Measurements from ENCODE around the gene TTI1. TPM values are rescaled to one million over a fixed set of nuclear protein-coding genes. Genes with fewer than 3 reads are reported as not detected.

The TTI1 gene
- polyA plus RNA-seq, 6 donors from 2014 or later, result 2.2 to 21.4 (median 16.9) TPM

GRCh38 chr20:38001173-38001875 is 31.9 kb downstream of the TTI1 start:
- ATAC-seq (ENCODE audit: low read depth in 2 of 2) (no peak), DNase-seq (no peak)
- no peaks in the 10 kb centered on the region for H3K27me3 Mint-ChIP-seq
- H3K9me3 Mint-ChIP-seq, result no peaks in the 10 kb centered on the region
- H3K27ac Mint-ChIP-seq, result peak overlapping the region in 3 of 6 donors; percentile 52 to 61 (median 58)
- H3K4me1 Mint-ChIP-seq, result peaks cover 0 to 4% (median 1%) of the 10 kb centered on the region in 3 donors
- H3K36me3 Mint-ChIP-seq, result peaks cover 24 to 41% of the 10 kb centered on the region in 2 donors
- no peak overlapping the region for H3K4me3 Mint-ChIP-seq

GRCh38 chr20:38000293-38000692 is 33.0 kb downstream of the TTI1 start:
- H3K4me1 Mint-ChIP-seq, result peaks cover 0 to 3% (median 0%) of the 10 kb centered on the region in 3 donors
- H3K36me3 Mint-ChIP-seq, result peaks cover 24 to 43% of the 10 kb centered on the region in 2 donors
- H3K4me3 Mint-ChIP-seq, result no peak overlapping the region
- no peaks in the 10 kb centered on the region for H3K9me3 Mint-ChIP-seq
- ATAC-seq (ENCODE audit: low read depth in 2 of 2), result no peak
- H3K27ac Mint-ChIP-seq, result no peak overlapping the region
- no peaks in the 10 kb centered on the region for H3K27me3 Mint-ChIP-seq
- DNase-seq, result no peak

- DNase-seq, result no peak
These were observed 33.6 kb downstream of the TTI1 start for GRCh38 chr20:37999526-38000263.

GRCh38 chr20:37997516-37997915 is 35.7 kb downstream of the TTI1 start:
- no peaks in the 10 kb centered on the region for H3K9me3 Mint-ChIP-seq
- DNase-seq (no peak), ATAC-seq (ENCODE audit: low read depth in 2 of 2) (no peak)
- H3K4me3 Mint-ChIP-seq, result no peak overlapping the region
- no peaks in the 10 kb centered on the region for H3K27me3 Mint-ChIP-seq
- H3K36me3 Mint-ChIP-seq, result peaks cover 17 to 46% of the 10 kb centered on the region in 2 donors
- H3K4me1 Mint-ChIP-seq, result peaks cover 0 to 7% (median 0%) of the 10 kb centered on the region in 3 donors
- H3K27ac Mint-ChIP-seq, result peak overlapping the region in 1 of 6 donors; percentile 87

More at GRCh38 chr20:37999526-38000263, 33.6 kb downstream of the TTI1 start:
- ATAC-seq (ENCODE audit: low read depth in 2 of 2), result no peak
- peaks cover 0 to 7% (median 0%) of the 10 kb centered on the region in 3 donors for H3K4me1 Mint-ChIP-seq
- H3K36me3 Mint-ChIP-seq, result peaks cover 24 to 49% of the 10 kb centered on the region in 2 donors
- no peak overlapping the region for H3K4me3 Mint-ChIP-seq
- H3K27ac Mint-ChIP-seq, result peak overlapping the region in 1 of 6 donors; percentile 45
- H3K9me3 Mint-ChIP-seq, result no peaks in the 10 kb centered on the region
- no peaks in the 10 kb centered on the region for H3K27me3 Mint-ChIP-seq

- Mint-ChIP-seq H3K27ac (no peak overlapping the region), H3K27me3 (no peaks in the 10 kb centered on the region), H3K4me1 (peaks cover 4 to 12% (median 7%) of the 10 kb centered on the region in 3 donors), H3K9me3 (no peaks in the 10 kb centered on the region), H3K4me3 (no peak overlapping the region), H3K36me3 (peaks cover 13 to 41% of the 10 kb centered on the region in 2 donors)
- DNase-seq (no peak), ATAC-seq (ENCODE audit: low read depth in 2 of 2) (no peak)
These were observed 37.2 kb downstream of the TTI1 start for GRCh38 chr20:37995856-37996605.

GRCh38 chr20:37994512-37994911 is 38.7 kb downstream of the TTI1 start:
- Mint-ChIP-seq H3K4me3 (no peak overlapping the region), H3K27ac (peak overlapping the region in 2 of 6 donors; percentile 42 to 60), H3K27me3 (no peaks in the 10 kb centered on the region), H3K4me1 (peaks cover 12 to 18% (median 15%) of the 10 kb centered on the region in 3 donors), H3K9me3 (no peaks in the 10 kb centered on the region), H3K36me3 (peaks cover 10 to 28% of the 10 kb centered on the region in 2 donors)
- ATAC-seq (ENCODE audit: low read depth in 2 of 2) (no peak), DNase-seq (no peak)

- Mint-ChIP-seq H3K36me3 (peaks cover 10 to 25% of the 10 kb centered on the region in 2 donors), H3K4me1 (peaks cover 12 to 16% (median 15%) of the 10 kb centered on the region in 3 donors), H3K4me3 (peak overlapping the region in 1 of 8 donors; percentile 25), H3K27me3 (no peaks in the 10 kb centered on the region), H3K9me3 (no peaks in the 10 kb centered on the region), H3K27ac (peak overlapping the region in 1 of 6 donors; percentile 58)
- DNase-seq (peak; percentile 27), ATAC-seq (ENCODE audit: low read depth in 2 of 2) (no peak)
These were observed 40.4 kb downstream of the TTI1 start for GRCh38 chr20:37992802-37993409.

- no peaks in the 10 kb centered on the region for H3K27me3 Mint-ChIP-seq
- DNase-seq (no peak), ATAC-seq (ENCODE audit: low read depth in 2 of 2) (no peak)
- peaks cover 10 to 25% of the 10 kb centered on the region in 2 donors for H3K36me3 Mint-ChIP-seq
- H3K27ac Mint-ChIP-seq, result no peak overlapping the region
- H3K4me1 Mint-ChIP-seq, result peaks cover 12 to 16% (median 15%) of the 10 kb centered on the region in 3 donors
- no peaks in the 10 kb centered on the region for H3K9me3 Mint-ChIP-seq
- no peak overlapping the region for H3K4me3 Mint-ChIP-seq
These were observed 41.3 kb downstream of the TTI1 start for GRCh38 chr20:37991908-37992307.

- H3K9me3 Mint-ChIP-seq, result no peaks in the 10 kb centered on the region
- peak overlapping the region in 3 of 6 donors; percentile 46 to 81 (median 73) for H3K27ac Mint-ChIP-seq
- DNase-seq (no peak), ATAC-seq (ENCODE audit: low read depth in 2 of 2) (no peak)
- H3K27me3 Mint-ChIP-seq, result no peaks in the 10 kb centered on the region
- H3K4me1 Mint-ChIP-seq, result peaks cover 12 to 16% (median 15%) of the 10 kb centered on the region in 3 donors
- H3K36me3 Mint-ChIP-seq, result peaks cover 10 to 22% of the 10 kb centered on the region in 2 donors
- peak overlapping the region in 1 of 8 donors; percentile 14 for H3K4me3 Mint-ChIP-seq
These were observed 41.9 kb downstream of the TTI1 start for GRCh38 chr20:37991157-37991866.

GRCh38 chr20:37990571-37991151 is 42.6 kb downstream of the TTI1 start:
- DNase-seq, result peak; percentile 52
- H3K36me3 Mint-ChIP-seq, result peaks cover 10 to 19% of the 10 kb centered on the region in 2 donors
- H3K4me3 Mint-ChIP-seq, result peak overlapping the region in 3 of 8 donors; percentile 11 to 18 (median 14)

GRCh38 chr20:37989601-37990295 is 43.5 kb downstream of the TTI1 start:
- no peaks in the 10 kb centered on the region for H3K9me3 Mint-ChIP-seq
- ATAC-seq (ENCODE audit: low read depth in 2 of 2), result no peak
- H3K27ac Mint-ChIP-seq, result peak overlapping the region in 1 of 6 donors; percentile 92
- DNase-seq, result no peak
- H3K4me3 Mint-ChIP-seq, result no peak overlapping the region
- peaks cover 10 to 16% of the 10 kb centered on the region in 2 donors for H3K36me3 Mint-ChIP-seq
- peaks cover 12 to 15% (median 14%) of the 10 kb centered on the region in 3 donors for H3K4me1 Mint-ChIP-seq
- no peaks in the 10 kb centered on the region for H3K27me3 Mint-ChIP-seq

More at GRCh38 chr20:37990571-37991151, 42.6 kb downstream of the TTI1 start:
- H3K27me3 Mint-ChIP-seq, result no peaks in the 10 kb centered on the region
- peaks cover 12 to 16% (median 15%) of the 10 kb centered on the region in 3 donors for H3K4me1 Mint-ChIP-seq
- H3K9me3 Mint-ChIP-seq, result no peaks in the 10 kb centered on the region
- ATAC-seq (ENCODE audit: low read depth in 2 of 2), result peak; percentile 95 to 96
- peak overlapping the region; percentile 46 to 92 (median 77) for H3K27ac Mint-ChIP-seq
